Neural cell (in vitro differentiated cells): ENCODE results near the gene NCK2. TPM values are rescaled to one million over a fixed set of nuclear protein-coding genes. Genes with fewer than 3 reads are reported as not detected.

Source experiments
- H2AFZ ChIP-seq: fragments of 200-600, 300-800 bp; sonication (generic), shearing (Covaris generic); 2 replicates; pipeline ENCODE4 v1.6.0; 2014; ENCODE audit warnings: low read depth, mild to moderate bottlenecking, antibody characterized with exemption, low read length, moderate library complexity
- H3F3A ChIP-seq: fragments of 200-600 bp; shearing (Covaris generic); 2 replicates; pipeline ENCODE4 v1.6.1; 2016; ENCODE audit warnings: mild to moderate bottlenecking, moderate library complexity, mixed read lengths, antibody characterized with exemption, low read length; ENCODE audit not compliant: insufficient read depth, poor library complexity, severe bottlenecking
- H3K27ac ChIP-seq: fragments of 200-600, 300-800 bp; sonication (generic), shearing (Covaris generic); 2 replicates; pipeline ENCODE4 v1.5.1; 2014; ENCODE audit warnings: mild to moderate bottlenecking, low read length, moderate library complexity
- H3K27me3 ChIP-seq: fragments of 300-800, 200-600 bp; sonication (generic), shearing (Covaris generic); 2 replicates; pipeline ENCODE4 v1.6.0; 2014; ENCODE audit warnings: mild to moderate bottlenecking, low read depth, low read length, moderate library complexity; ENCODE audit not compliant: insufficient read depth
- H3K36me3 ChIP-seq: fragments of 300-800, 200-600 bp; sonication (generic), shearing (Covaris generic); 2 replicates; pipeline ENCODE4 v1.5.1; 2014; ENCODE audit warnings: mild to moderate bottlenecking, antibody characterized with exemption, low read length, moderate library complexity; ENCODE audit not compliant: insufficient read depth
- H3K4me2 ChIP-seq: fragments of 300-800, 200-600 bp; sonication (generic), shearing (Covaris generic); 2 replicates; pipeline ENCODE4 v1.6.0; 2014; ENCODE audit warnings: mild to moderate bottlenecking, low read length
- H3K4me3 ChIP-seq: fragments of 300-800, 200-600 bp; sonication (generic), shearing (Covaris generic); 2 replicates; pipeline ENCODE4 v1.5.1; 2014; ENCODE audit warnings: mild to moderate bottlenecking, low read length, moderate library complexity
- H3K79me2 ChIP-seq: fragments of 200-600 bp; shearing (Covaris generic); replicated peaks from 2 replicates; pipeline ENCODE4 v1.6.0; 2014; ENCODE audit warnings: mild to moderate bottlenecking, low read length, moderate library complexity; ENCODE audit not compliant: insufficient read depth
- H3K9ac ChIP-seq: fragments of 300-800, 200-600 bp; sonication (generic), shearing (Covaris generic); 2 replicates; pipeline ENCODE4 v1.6.1; 2016; ENCODE audit warnings: mild to moderate bottlenecking, low read length, mixed read lengths
- H3K9me2 ChIP-seq: fragments of 200-600 bp; shearing (Covaris generic); 2 replicates; pipeline ENCODE4 v1.6.1; 2016; ENCODE audit warnings: mild to moderate bottlenecking, low read length, mixed read lengths; ENCODE audit not compliant: insufficient read depth
- H3K9me3 ChIP-seq: fragments of 200-600, 300-800 bp; sonication (generic), shearing (Covaris generic); 2 replicates; pipeline ENCODE4 v1.6.1; 2016; ENCODE audit warnings: mild to moderate bottlenecking, mixed run types, low read length, moderate library complexity, mixed read lengths
- H4K20me1 ChIP-seq: fragments of 200-600 bp; shearing (Covaris generic); 2 replicates; pipeline ENCODE4 v1.6.1; 2016; ENCODE audit warnings: mild to moderate bottlenecking, mixed run types; ENCODE audit not compliant: insufficient read depth
- CTCF ChIP-seq: fragments of 450-650 bp; IDR thresholded peaks from 2 replicates; pipeline ENCODE4 v1.5.1; 2014; ENCODE audit warnings: antibody characterized with exemption, mild to moderate bottlenecking, moderate library complexity; ENCODE audit not compliant: poor library complexity, severe bottlenecking
- EP300 ChIP-seq: fragments of 450-650 bp; conservative IDR thresholded peaks from 2 replicates; pipeline ENCODE4 v1.6.1; 2014; ENCODE audit warnings: antibody characterized with exemption, mild to moderate bottlenecking, moderate library complexity; ENCODE audit not compliant: poor library complexity, severe bottlenecking
- EZH2 ChIP-seq: fragments of 200-600, 300-800 bp; shearing (Covaris generic), sonication (generic); IDR thresholded peaks from 2 replicates; pipeline ENCODE4 v1.6.1; 2014; ENCODE audit warnings: antibody characterized with exemption, low read length, borderline replicate concordance, mild to moderate bottlenecking; ENCODE audit not compliant: insufficient read depth, poor library complexity, severe bottlenecking
- RAD21 ChIP-seq: fragments of 450-650 bp; conservative IDR thresholded peaks from 2 replicates; pipeline ENCODE4 v1.6.1; 2014; ENCODE audit warnings: antibody characterized with exemption, mild to moderate bottlenecking, moderate library complexity
- SMC3 ChIP-seq: fragments of 450-650 bp; conservative IDR thresholded peaks from 2 replicates; pipeline ENCODE4 v1.6.1; 2014; ENCODE audit warnings: antibody characterized with exemption, mild to moderate bottlenecking, moderate library complexity; ENCODE audit not compliant: poor library complexity
- polyA plus RNA-seq: library from polyadenylated mRNA; depleted of rRNA; stranded (reverse); fragments of >200 nt; gene quantifications from 2 replicates; pipeline ENCODE4 v1.2.3, GENCODE V29; 2014

NCK2 gene
- polyA plus RNA-seq, 1 donor from 2014 or later: 49.4 TPM

- TF ChIP-seq RAD21 (no peak), EZH2 (no peak), SMC3 (no peak)
Measured at GRCh38 chr2:105739426-105739825, 5.3 kb upstream of the NCK2 start (continued).

- Histone ChIP-seq H3K9ac (no peak overlapping the region), H3K4me3 (no peak overlapping the region), H2AFZ (no peak overlapping the region), H4K20me1 (no peaks in the 10 kb centered on the region), H3K27me3 (no peaks in the 10 kb centered on the region), H3K79me2 (no peaks in the 10 kb centered on the region), H3K27ac (no peak overlapping the region), H3K36me3 (no peaks in the 10 kb centered on the region), H3K9me3 (no peaks in the 10 kb centered on the region), H3K9me2 (no peaks in the 10 kb centered on the region), H3K4me2 (no peak overlapping the region), H3F3A (peaks cover 2% of the 10 kb centered on the region)
- no peak for TF ChIP-seq EP300
- no peak for TF ChIP-seq SMC3
Measured at GRCh38 chr2:105739944-105740530, 4.7 kb upstream of the NCK2 start.

- Histone ChIP-seq H3K36me3 (no peaks in the 10 kb centered on the region), H3K27me3 (no peaks in the 10 kb centered on the region), H3K4me2 (no peak overlapping the region), H3K9me3 (no peaks in the 10 kb centered on the region), H3K9ac (no peak overlapping the region), H3F3A (peaks cover 2% of the 10 kb centered on the region), H3K27ac (no peak overlapping the region), H3K9me2 (no peaks in the 10 kb centered on the region), H3K4me3 (no peak overlapping the region), H3K79me2 (peaks cover 8% of the 10 kb centered on the region), H2AFZ (no peak overlapping the region), H4K20me1 (no peaks in the 10 kb centered on the region)
- TF ChIP-seq CTCF (no peak), EZH2 (no peak)
Measured at GRCh38 chr2:105741174-105741573, 3.5 kb upstream of the NCK2 start.

GRCh38 chr2:105741617-105742016 is 3.1 kb upstream of the NCK2 start:
- Histone ChIP-seq H3K9ac (no peak overlapping the region), H3F3A (peaks cover 2% of the 10 kb centered on the region), H4K20me1 (no peaks in the 10 kb centered on the region), H3K36me3 (no peaks in the 10 kb centered on the region), H3K9me3 (no peaks in the 10 kb centered on the region), H3K9me2 (no peaks in the 10 kb centered on the region), H2AFZ (no peak overlapping the region), H3K4me2 (no peak overlapping the region), H3K4me3 (no peak overlapping the region), H3K79me2 (peaks cover 12% of the 10 kb centered on the region), H3K27me3 (no peaks in the 10 kb centered on the region), H3K27ac (no peak overlapping the region)
- no peak for TF ChIP-seq EP300
- no peak for TF ChIP-seq CTCF
